ENCODE data around the gene ATG7.
"Not testable (repeated sequence)": the region's sequence is repeated elsewhere in the genome, so short reads cannot be mapped to it uniquely, and the experiment has no call there.

DNA sequence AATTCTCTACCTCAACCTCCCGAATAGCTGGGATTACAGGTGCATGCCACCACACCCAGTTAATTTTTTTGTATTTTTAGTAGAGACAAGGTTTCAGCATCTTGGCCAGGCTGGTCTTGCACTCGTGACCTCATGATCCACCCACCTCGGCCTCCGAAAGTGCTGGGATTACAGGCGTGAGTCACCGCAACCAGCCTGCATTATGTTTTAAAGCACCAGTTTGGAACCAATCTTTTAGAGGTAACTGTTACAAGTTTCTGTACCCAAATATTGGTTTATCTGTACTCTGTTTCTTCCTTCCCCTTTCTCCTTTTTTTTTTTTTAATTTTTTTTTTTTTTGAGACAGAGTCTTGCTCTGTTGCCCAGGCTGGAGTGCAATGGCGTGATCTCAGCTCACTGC is 169.1 kb downstream of the ATG7 start:
- TF ChIP-seq EZH2phosphoT487 (IDR thresholded peaks at IDR 0.05; ENCODE audit: borderline replicate concordance, low read length) = not testable (repeated sequence)
- TF ChIP-seq, protein P1, sequence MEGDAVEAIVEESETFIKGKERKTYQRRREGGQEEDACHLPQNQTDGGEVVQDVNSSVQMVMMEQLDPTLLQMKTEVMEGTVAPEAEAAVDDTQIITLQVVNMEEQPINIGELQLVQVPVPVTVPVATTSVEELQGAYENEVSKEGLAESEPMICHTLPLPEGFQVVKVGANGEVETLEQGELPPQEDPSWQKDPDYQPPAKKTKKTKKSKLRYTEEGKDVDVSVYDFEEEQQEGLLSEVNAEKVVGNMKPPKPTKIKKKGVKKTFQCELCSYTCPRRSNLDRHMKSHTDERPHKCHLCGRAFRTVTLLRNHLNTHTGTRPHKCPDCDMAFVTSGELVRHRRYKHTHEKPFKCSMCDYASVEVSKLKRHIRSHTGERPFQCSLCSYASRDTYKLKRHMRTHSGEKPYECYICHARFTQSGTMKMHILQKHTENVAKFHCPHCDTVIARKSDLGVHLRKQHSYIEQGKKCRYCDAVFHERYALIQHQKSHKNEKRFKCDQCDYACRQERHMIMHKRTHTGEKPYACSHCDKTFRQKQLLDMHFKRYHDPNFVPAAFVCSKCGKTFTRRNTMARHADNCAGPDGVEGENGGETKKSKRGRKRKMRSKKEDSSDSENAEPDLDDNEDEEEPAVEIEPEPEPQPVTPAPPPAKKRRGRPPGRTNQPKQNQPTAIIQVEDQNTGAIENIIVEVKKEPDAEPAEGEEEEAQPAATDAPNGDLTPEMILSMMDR (IDR thresholded peaks at IDR 0.05; ENCODE audit: low read depth, low read length, poor library complexity, severe bottlenecking) = not testable (repeated sequence)

All from DOHH2 (cell line).